Muscle layer of duodenum (tissue), 2 donors: ENCODE measurements around the gene PTP4A2.
"Not testable (repeated sequence)": the region's sequence is repeated elsewhere in the genome, so short reads cannot be mapped to it uniquely, and the experiment has no call there.

Experiments
- H3K27ac ChIP-seq: one replicate; pipeline ENCODE4 v1.7.0; 2013; ENCODE audit warnings: mild to moderate bottlenecking, low read length
- H3K27me3 ChIP-seq: one replicate; pipeline ENCODE4 v1.7.0; 2013; ENCODE audit warnings: low read depth, mild to moderate bottlenecking, control low read depth, low read length
- H3K36me3 ChIP-seq, 2 donors: one replicate each; pipeline ENCODE4 v1.7.0; 2013; ENCODE audit warnings: low read length in 2 of 2, control low read depth in 1 of 2, mild to moderate bottlenecking in 1 of 2; ENCODE audit not compliant: insufficient read depth in 2 of 2, control insufficient read depth in 1 of 2
- H3K4me1 ChIP-seq, 2 donors: one replicate each; pipeline ENCODE4 v1.7.0; 2013; ENCODE audit warnings: low read length in 2 of 2, mild to moderate bottlenecking in 2 of 2, control low read depth in 1 of 2, moderate library complexity in 1 of 2; ENCODE audit not compliant: insufficient read depth in 2 of 2, control insufficient read depth in 1 of 2
- H3K4me3 ChIP-seq, 2 donors: one replicate each; pipeline ENCODE4 v1.7.0; 2013; ENCODE audit warnings: low read length in 2 of 2, low read depth in 1 of 2, mild to moderate bottlenecking in 1 of 2
- H3K9me3 ChIP-seq, 2 donors: one replicate each; pipeline ENCODE4 v1.7.0; 2013; ENCODE audit warnings: low read length in 2 of 2, control low read depth in 1 of 2, mild to moderate bottlenecking in 1 of 2; ENCODE audit not compliant: control insufficient read depth in 1 of 2
- donor health status: healthy.

Gene PTP4A2

DNA sequence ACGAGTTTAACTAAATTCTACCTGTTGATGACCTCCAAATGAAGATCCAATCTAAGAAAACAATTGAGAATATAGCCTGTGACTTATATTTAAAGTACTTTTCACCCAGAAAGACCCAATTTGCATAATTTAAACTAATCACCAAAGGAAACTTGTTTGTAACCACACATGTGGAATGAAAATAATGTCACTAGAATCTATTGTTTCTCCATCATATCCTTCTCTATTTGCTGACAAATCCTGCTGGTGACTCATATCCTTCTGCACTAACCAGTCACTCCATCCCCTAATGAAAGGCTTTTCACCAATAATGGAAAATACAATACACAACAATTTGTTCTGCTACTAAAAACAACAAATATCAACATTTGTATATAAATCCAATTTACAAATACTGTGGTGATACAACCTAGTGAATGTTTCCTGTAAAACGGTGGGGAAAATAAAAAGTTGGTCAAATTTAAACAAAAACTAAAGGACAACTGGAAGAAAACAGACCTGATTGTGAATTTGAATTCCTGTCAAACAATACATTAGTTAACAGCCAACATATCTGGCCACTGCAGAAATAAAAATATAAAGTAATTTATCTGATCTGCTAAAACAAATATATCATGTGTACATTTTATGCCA, 6.5 kb downstream of the PTP4A2 start:
- H3K27ac ChIP-seq = peak overlapping the region; percentile 52
- no peak overlapping the region for H3K4me3 ChIP-seq
- H3K4me1 ChIP-seq = peaks cover 26 to 82% of the 10 kb centered on the region in 2 donors
- H3K9me3 ChIP-seq = no peaks in the 10 kb centered on the region
- no peaks in the 10 kb centered on the region for H3K27me3 ChIP-seq
- H3K36me3 ChIP-seq = peaks cover 0 to 3% of the 10 kb centered on the region in 2 donors

DNA sequence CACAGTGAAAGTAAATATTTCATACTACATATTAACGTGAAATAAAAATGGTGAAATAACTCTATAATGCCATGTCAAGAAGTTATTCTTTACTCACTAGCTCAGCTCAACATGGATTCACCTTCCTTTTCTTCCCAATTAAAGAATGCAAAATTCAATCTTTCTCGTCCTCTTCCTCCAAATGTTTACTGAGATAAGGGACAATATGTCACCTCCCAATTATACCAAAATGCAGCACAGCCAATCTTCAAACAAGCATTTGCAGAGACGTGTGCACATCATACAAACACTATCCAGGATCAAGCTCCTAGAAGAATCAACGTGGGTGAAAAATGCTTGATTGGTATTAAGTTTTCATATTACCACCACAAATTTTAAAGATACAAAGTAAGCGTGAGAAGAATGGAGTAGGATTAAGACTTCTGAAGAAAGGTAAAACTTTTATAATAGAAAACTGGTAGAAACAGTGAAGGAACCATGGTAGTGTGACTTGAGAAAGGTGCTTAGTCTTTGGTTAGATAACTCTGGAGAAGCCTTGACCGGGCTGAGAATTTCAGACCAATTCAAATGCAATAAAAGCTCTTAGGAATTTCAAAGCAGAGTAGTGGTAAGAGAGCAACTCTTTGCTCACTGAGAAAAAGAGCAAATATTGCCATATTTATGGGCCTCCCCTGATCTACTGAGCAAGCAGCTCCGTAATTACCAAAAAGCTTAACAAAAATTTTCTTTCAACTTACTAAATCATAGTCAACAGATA, 7.2 kb downstream of the PTP4A2 start:
- Histone ChIP-seq H3K27me3 (no peaks in the 10 kb centered on the region), H3K27ac (peak overlapping the region; percentile 52), H3K4me3 (no peak overlapping the region), H3K9me3 (no peaks in the 10 kb centered on the region), H3K36me3 (peaks cover 0 to 3% of the 10 kb centered on the region in 2 donors), H3K4me1 (peaks cover 32 to 82% of the 10 kb centered on the region in 2 donors)

DNA sequence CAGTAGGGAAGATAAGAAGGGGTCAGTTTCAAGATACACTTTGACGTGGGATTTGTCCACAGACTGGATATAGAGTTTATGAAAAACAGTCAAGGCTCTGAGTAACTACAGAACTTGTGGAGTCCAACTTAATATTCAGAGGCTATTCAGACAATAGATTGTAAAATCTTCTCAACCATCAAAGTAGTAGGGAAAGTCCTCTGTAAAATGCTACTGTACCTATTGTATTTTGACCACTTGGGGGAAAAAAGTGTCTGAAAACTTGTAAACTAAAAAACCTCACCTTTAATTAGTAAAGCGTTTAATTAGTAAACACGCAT, 10.5 kb downstream of the PTP4A2 start:
- H3K4me3 ChIP-seq = no peak overlapping the region
- H3K36me3 ChIP-seq = no peaks in the 10 kb centered on the region
- no peaks in the 10 kb centered on the region for H3K27me3 ChIP-seq
- H3K27ac ChIP-seq = peak overlapping the region; percentile 19
- H3K9me3 ChIP-seq = no peaks in the 10 kb centered on the region
- H3K4me1 ChIP-seq = peaks cover 34 to 80% of the 10 kb centered on the region in 2 donors

DNA sequence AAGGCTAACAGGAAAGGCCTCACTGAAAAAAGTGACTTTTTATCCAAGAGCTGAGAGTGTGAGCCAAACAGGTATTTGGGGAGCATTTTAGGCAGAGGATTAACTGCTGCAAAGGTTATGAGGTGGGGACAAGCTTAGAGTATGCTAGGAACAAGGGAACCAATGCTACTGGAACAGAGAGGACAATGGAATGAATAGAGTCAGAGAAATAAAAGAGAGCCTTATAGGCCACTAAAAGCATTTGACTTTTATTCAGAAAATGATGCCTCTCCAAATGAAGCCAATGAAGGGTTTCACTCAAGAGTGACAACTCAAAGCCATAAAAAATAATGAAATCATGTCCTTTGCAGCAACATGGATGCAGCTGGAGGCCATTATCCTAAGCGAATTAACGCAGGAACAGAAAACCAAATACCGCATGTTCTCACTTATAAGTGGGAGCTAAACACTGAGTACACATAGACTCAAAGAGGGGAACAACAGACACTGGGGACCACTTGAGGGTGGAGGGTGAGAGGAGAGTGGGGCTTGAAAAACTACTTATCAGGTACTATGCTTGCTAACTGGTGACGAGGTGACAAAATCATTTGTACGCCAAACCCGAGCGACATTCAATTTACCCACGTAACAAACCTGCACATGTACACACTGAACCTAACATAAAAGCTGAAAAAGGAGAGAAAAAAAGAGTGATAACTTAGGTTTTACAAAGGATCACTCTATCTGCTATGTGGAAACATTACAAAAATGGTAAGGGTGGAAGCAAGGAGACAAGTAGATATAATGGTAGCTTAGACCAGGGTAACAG, 11.1 kb downstream of the PTP4A2 start:
- Histone ChIP-seq H3K4me3 (no peak overlapping the region), H3K36me3 (no peaks in the 10 kb centered on the region), H3K27me3 (no peaks in the 10 kb centered on the region), H3K4me1 (peaks cover 29 to 79% of the 10 kb centered on the region in 2 donors), H3K27ac (peak overlapping the region; percentile 19), H3K9me3 (no peaks in the 10 kb centered on the region)

DNA sequence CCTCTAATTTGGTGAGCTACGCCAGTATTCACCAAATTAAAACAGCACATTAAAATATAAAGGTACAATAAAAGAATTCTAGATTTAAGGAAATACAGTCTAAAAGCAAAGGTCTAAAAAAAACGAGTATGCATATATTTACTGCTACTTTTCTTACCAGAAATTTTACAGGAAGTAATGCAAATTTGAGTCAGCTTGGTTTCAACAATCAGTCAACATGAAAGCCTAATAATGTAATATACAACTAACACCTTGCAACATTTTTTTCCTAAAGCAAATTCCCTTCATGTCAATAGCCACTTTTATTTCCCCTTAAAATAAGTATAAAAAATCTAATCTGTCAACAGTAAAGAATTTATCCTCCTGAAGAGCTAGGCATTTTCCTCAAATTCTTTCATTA, 11.9 kb downstream of the PTP4A2 start:
- H3K27ac ChIP-seq = no peak overlapping the region
- H3K4me1 ChIP-seq = peaks cover 22 to 73% of the 10 kb centered on the region in 2 donors
- no peaks in the 10 kb centered on the region for H3K9me3 ChIP-seq
- no peaks in the 10 kb centered on the region for H3K36me3 ChIP-seq
- no peaks in the 10 kb centered on the region for H3K27me3 ChIP-seq
- no peak overlapping the region for H3K4me3 ChIP-seq

DNA sequence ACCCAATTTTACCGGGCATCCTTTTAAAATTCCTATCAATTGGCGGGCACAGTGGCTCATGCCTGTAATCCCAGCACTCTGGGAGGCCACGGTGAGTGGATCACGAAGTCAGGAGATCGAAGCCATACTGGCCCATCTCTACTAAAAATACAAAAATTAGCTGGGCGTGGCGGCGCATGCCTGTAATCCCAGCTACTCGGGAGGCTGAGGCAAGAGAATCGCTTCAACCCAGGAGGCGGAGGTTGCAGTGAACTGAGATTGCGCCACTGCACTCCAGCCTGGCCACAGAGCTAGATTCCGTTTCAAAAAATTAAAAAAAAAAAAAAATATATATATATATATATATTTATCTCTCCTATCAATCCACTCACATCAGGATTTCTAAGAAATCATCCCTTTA, 12.3 kb downstream of the PTP4A2 start:
- not testable (repeated sequence) for H3K27me3 ChIP-seq, H3K27ac ChIP-seq, H3K9me3 ChIP-seq, H3K36me3 ChIP-seq, H3K4me3 ChIP-seq
- peaks cover 22 to 70% of the 10 kb centered on the region in 2 donors for H3K4me1 ChIP-seq

DNA sequence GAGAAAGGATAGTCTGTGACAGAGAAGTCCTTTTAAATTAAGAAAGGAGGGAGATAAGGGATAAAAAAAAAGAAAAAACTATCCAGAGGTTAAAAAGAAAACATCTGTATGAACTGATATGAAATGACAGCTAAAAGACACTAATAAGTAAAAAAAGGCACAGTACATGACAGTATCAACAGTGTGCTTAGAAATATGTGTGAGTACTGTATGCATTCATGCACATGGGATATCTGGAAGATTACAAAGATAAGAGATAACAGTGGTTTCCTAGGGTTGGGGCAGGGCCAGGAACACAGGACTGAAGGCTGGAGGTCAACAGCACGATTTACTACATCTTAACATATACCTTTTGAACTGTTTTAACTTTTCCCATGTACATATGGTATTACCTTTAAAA, 13.3 kb downstream of the PTP4A2 start:
- no peaks in the 10 kb centered on the region for H3K36me3 ChIP-seq
- H3K4me3 ChIP-seq = no peak overlapping the region
- no peaks in the 10 kb centered on the region for H3K9me3 ChIP-seq
- H3K27me3 ChIP-seq = no peaks in the 10 kb centered on the region
- no peak overlapping the region for H3K27ac ChIP-seq
- peaks cover 23 to 62% of the 10 kb centered on the region in 2 donors for H3K4me1 ChIP-seq

DNA sequence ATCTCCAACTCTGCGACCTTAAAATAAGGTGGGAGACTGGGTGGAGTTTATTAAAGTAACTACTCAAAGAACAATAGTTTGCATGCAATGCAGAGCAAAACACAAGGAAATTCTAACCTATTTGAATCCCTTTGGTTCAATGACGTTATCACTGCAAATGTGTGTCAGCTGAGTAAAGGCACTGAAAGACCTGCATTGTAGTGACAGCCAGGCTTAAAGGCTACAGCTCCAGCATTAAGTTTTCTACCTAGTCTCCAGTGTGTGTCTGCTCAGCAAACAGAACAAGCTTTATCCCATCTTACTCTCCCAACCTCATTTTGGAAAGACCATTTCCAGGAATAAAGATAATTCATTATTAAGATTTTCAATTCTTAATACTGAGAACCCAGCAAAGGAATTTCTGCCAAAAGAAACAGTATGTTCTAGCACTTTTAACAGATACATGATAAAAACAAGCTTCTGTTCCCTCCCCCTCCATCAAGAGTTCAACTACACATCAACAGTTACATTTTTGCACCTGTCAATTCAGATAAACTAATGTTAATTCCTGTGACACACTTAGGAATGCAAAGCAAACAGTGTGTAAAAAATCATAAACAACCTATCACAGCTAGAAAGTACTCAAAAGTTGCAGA, 14.2 kb downstream of the PTP4A2 start:
- Histone ChIP-seq H3K4me1 (peaks cover 23 to 54% of the 10 kb centered on the region in 2 donors), H3K27me3 (no peaks in the 10 kb centered on the region), H3K9me3 (no peaks in the 10 kb centered on the region), H3K4me3 (no peak overlapping the region), H3K36me3 (no peaks in the 10 kb centered on the region), H3K27ac (no peak overlapping the region)

DNA sequence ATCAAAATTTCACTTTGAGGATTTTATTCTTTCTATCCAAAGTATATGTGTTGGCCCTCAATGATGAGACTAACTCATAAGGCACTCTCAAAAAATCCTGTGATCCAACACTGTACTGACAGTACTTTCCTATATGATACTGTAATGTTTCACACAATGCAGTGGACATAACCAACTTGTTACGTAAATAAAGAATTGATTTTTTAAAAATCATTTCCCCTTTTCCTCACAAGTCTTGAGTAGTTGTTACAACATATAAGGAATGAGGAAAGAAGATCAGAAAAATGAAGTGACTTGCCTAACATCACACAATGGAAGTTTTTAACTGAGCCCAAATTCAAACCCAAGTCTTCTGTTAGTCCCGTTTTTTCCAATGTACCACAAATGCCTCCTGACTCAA, 17.2 kb downstream of the PTP4A2 start:
- Histone ChIP-seq H3K4me3 (no peak overlapping the region), H3K27me3 (no peaks in the 10 kb centered on the region), H3K4me1 (peaks cover 16 to 28% of the 10 kb centered on the region in 2 donors), H3K27ac (no peak overlapping the region), H3K9me3 (no peaks in the 10 kb centered on the region), H3K36me3 (peaks cover 6 to 11% of the 10 kb centered on the region in 2 donors)

DNA sequence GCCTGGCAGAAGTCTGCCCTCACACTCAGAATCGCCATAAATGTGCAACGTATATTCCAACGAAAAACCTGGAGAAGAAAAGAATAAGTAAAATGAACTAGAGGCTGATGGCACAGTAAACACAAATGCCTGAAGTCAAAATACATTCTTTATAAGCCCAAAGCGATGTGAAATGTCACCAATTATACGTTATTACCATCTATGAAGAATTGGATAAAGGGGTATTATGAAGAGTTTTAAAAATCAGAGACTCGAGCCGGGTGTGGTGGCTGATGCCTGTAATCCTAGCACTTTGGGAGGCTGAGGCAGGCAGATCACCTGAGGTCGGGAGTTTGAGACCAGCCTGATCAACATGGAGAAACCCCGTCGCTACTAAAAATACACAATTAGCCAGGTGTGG, 18.6 kb downstream of the PTP4A2 start:
- Histone ChIP-seq H3K9me3 (no peaks in the 10 kb centered on the region), H3K4me3 (no peak overlapping the region), H3K27ac (no peak overlapping the region), H3K27me3 (no peaks in the 10 kb centered on the region), H3K4me1 (peaks cover 14 to 19% of the 10 kb centered on the region in 2 donors), H3K36me3 (peaks cover 6 to 18% of the 10 kb centered on the region in 2 donors)

DNA sequence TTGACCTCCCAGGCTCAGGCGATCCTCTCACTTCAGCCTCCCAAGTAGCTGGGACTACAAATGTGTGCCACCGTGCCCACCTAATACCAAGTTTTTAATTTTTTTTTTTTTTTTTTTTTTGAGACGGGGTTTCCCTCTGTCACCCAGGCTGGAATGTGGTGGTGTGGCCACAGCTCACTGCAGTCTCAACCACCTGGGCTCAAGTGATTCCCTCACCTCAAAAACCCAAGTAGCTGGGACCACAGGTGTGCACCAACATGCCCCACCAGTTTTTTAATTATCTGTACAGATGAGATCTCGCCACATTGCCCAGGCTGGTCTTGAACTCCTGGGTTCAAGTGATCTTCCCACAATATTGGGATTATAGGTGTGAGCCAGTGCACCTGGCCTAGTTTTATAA, 22.7 kb downstream of the PTP4A2 start:
- H3K27me3 ChIP-seq = no peaks in the 10 kb centered on the region
- peaks cover 15 to 37% of the 10 kb centered on the region in 2 donors for H3K36me3 ChIP-seq
- no peak overlapping the region for H3K27ac ChIP-seq
- no peaks in the 10 kb centered on the region for H3K9me3 ChIP-seq
- H3K4me1 ChIP-seq = peaks cover 0 to 14% of the 10 kb centered on the region in 2 donors
- no peak overlapping the region for H3K4me3 ChIP-seq
